ENCODE measurements around the gene PDHX.

Gene PDHX

GRCh38 chr11:34941688-34942087 lies 25.3 kb downstream of the PDHX start:
- Histone ChIP-seq H3K36me3 (ENCODE audit: insufficient read depth, low read length) (peaks cover 5% of the 10 kb centered on the region), H3K9me3 (ENCODE audit: low read length) (no peaks in the 10 kb centered on the region), H3K4me1 (ENCODE audit: insufficient read depth, low read length) (no peaks in the 10 kb centered on the region), H3K4me3 (ENCODE audit: low read length) (no peak overlapping the region), H3K27me3 (ENCODE audit: insufficient read depth, low read length) (no peaks in the 10 kb centered on the region), H2AFZ (ENCODE audit: low read depth, low read length) (no peak overlapping the region)

GRCh38 chr11:34944692-34945091 lies 28.3 kb downstream of the PDHX start:
- Histone ChIP-seq H3K4me3 (ENCODE audit: low read length) (no peak overlapping the region), H3K27me3 (ENCODE audit: insufficient read depth, low read length) (no peaks in the 10 kb centered on the region), H3K36me3 (ENCODE audit: insufficient read depth, low read length) (peaks cover 12% of the 10 kb centered on the region), H3K9me3 (ENCODE audit: low read length) (no peaks in the 10 kb centered on the region), H3K4me1 (ENCODE audit: insufficient read depth, low read length) (no peaks in the 10 kb centered on the region), H2AFZ (ENCODE audit: low read depth, low read length) (no peak overlapping the region)

GRCh38 chr11:34948696-34949095 lies 32.3 kb downstream of the PDHX start:
- Histone ChIP-seq H3K4me1 (ENCODE audit: insufficient read depth, low read length) (no peaks in the 10 kb centered on the region), H3K36me3 (ENCODE audit: insufficient read depth, low read length) (peaks cover 9% of the 10 kb centered on the region), H3K9me3 (ENCODE audit: low read length) (no peaks in the 10 kb centered on the region), H3K4me3 (ENCODE audit: low read length) (no peak overlapping the region), H3K27me3 (ENCODE audit: insufficient read depth, low read length) (no peaks in the 10 kb centered on the region), H2AFZ (ENCODE audit: low read depth, low read length) (no peak overlapping the region)

GRCh38 chr11:34953955-34954354 lies 37.5 kb downstream of the PDHX start:
- H3K4me3 ChIP-seq (ENCODE audit: low read length) = no peak overlapping the region
- H3K4me1 ChIP-seq (ENCODE audit: insufficient read depth, low read length) = no peaks in the 10 kb centered on the region
- peaks cover 7% of the 10 kb centered on the region for H3K36me3 ChIP-seq (ENCODE audit: insufficient read depth, low read length)
- H3K27me3 ChIP-seq (ENCODE audit: insufficient read depth, low read length) = no peaks in the 10 kb centered on the region
- no peak overlapping the region for H2AFZ ChIP-seq (ENCODE audit: low read depth, low read length)
- no peaks in the 10 kb centered on the region for H3K9me3 ChIP-seq (ENCODE audit: low read length)

GRCh38 chr11:34957206-34957605 lies 40.8 kb downstream of the PDHX start:
- no peaks in the 10 kb centered on the region for H3K4me1 ChIP-seq (ENCODE audit: insufficient read depth, low read length)
- H3K27me3 ChIP-seq (ENCODE audit: insufficient read depth, low read length) = no peaks in the 10 kb centered on the region
- no peak overlapping the region for H2AFZ ChIP-seq (ENCODE audit: low read depth, low read length)
- no peak overlapping the region for H3K4me3 ChIP-seq (ENCODE audit: low read length)
- H3K9me3 ChIP-seq (ENCODE audit: low read length) = no peaks in the 10 kb centered on the region
- H3K36me3 ChIP-seq (ENCODE audit: insufficient read depth, low read length) = peaks cover 23% of the 10 kb centered on the region

GRCh38 chr11:34957606-34958005 lies 41.2 kb downstream of the PDHX start:
- Histone ChIP-seq H3K9me3 (ENCODE audit: low read length) (no peaks in the 10 kb centered on the region), H2AFZ (ENCODE audit: low read depth, low read length) (no peak overlapping the region), H3K27me3 (ENCODE audit: insufficient read depth, low read length) (no peaks in the 10 kb centered on the region), H3K36me3 (ENCODE audit: insufficient read depth, low read length) (peaks cover 23% of the 10 kb centered on the region), H3K4me3 (ENCODE audit: low read length) (no peak overlapping the region), H3K4me1 (ENCODE audit: insufficient read depth, low read length) (no peaks in the 10 kb centered on the region)

DNA sequence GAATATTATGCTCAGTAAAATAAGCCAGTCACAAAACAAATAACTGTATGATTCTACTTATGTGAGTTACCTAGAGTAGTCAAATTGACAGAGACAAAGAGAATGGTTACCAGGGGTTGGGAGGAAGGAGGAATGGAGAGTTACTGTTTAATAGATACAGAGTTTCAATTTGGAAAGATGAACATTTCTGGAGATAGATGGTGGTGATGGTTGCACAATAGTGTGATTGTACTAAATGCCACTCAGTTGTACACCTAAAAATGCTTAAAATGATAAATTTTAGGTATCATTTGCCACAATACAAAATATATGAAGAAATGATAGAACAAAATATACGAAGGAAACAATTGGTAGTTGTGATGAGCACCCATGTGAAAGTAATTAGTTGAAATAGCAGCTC lies 43.4 kb downstream of the PDHX start:
- H3K4me1 ChIP-seq (ENCODE audit: insufficient read depth, low read length) = no peaks in the 10 kb centered on the region
- H3K4me3 ChIP-seq (ENCODE audit: low read length) = no peak overlapping the region
- no peak overlapping the region for H2AFZ ChIP-seq (ENCODE audit: low read depth, low read length)
- peaks cover 30% of the 10 kb centered on the region for H3K36me3 ChIP-seq (ENCODE audit: insufficient read depth, low read length)
- no peaks in the 10 kb centered on the region for H3K27me3 ChIP-seq (ENCODE audit: insufficient read depth, low read length)
- H3K9me3 ChIP-seq (ENCODE audit: low read length) = no peaks in the 10 kb centered on the region

DNA sequence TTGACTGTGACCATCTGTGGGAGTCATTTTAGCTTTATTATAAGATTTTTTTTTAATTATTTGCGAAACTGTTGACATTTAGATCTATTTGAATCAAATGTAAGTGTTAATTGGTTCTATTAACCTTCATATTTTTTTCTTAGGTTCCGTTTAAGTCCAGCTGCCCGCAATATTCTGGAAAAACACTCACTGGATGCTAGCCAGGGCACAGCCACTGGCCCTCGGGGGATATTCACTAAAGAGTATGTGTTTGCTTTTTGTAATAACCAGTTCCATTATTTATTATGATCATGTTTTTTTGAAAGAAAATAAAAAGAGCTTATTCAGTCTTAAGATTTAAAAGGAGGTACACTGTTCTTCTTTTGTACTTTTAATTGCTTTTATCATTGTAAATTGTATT lies 43.9 kb downstream of the PDHX start:
- H3K4me1 ChIP-seq (ENCODE audit: insufficient read depth, low read length) = no peaks in the 10 kb centered on the region

GRCh38 chr11:34962034-34962433 lies 45.6 kb downstream of the PDHX start:
- Histone ChIP-seq H2AFZ (ENCODE audit: low read depth, low read length) (no peak overlapping the region), H3K9me3 (ENCODE audit: low read length) (peaks cover 3% of the 10 kb centered on the region), H3K27me3 (ENCODE audit: insufficient read depth, low read length) (no peaks in the 10 kb centered on the region), H3K4me3 (ENCODE audit: low read length) (no peak overlapping the region), H3K36me3 (ENCODE audit: insufficient read depth, low read length) (peaks cover 39% of the 10 kb centered on the region), H3K4me1 (ENCODE audit: insufficient read depth, low read length) (no peaks in the 10 kb centered on the region)

More for the DNA sequence above, 43.9 kb downstream of the PDHX start:
- Histone ChIP-seq H3K4me3 (ENCODE audit: low read length) (no peak overlapping the region), H2AFZ (ENCODE audit: low read depth, low read length) (no peak overlapping the region), H3K9me3 (ENCODE audit: low read length) (peaks cover 2% of the 10 kb centered on the region), H3K36me3 (ENCODE audit: insufficient read depth, low read length) (peaks cover 34% of the 10 kb centered on the region), H3K27me3 (ENCODE audit: insufficient read depth, low read length) (no peaks in the 10 kb centered on the region)

- H3K9me3 ChIP-seq (ENCODE audit: low read length) = peaks cover 3% of the 10 kb centered on the region
- H3K4me3 ChIP-seq (ENCODE audit: low read length) = no peak overlapping the region
- H3K4me1 ChIP-seq (ENCODE audit: insufficient read depth, low read length) = no peaks in the 10 kb centered on the region
- H3K27me3 ChIP-seq (ENCODE audit: insufficient read depth, low read length) = no peaks in the 10 kb centered on the region
- peaks cover 44% of the 10 kb centered on the region for H3K36me3 ChIP-seq (ENCODE audit: insufficient read depth, low read length)
- no peak overlapping the region for H2AFZ ChIP-seq (ENCODE audit: low read depth, low read length)
These were observed 46.9 kb downstream of the PDHX start for GRCh38 chr11:34963351-34963750.

GRCh38 chr11:34964610-34965331 lies 48.4 kb downstream of the PDHX start:
- no peak overlapping the region for H2AFZ ChIP-seq (ENCODE audit: low read depth, low read length)
- peaks cover 48% of the 10 kb centered on the region for H3K36me3 ChIP-seq (ENCODE audit: insufficient read depth, low read length)
- H3K27me3 ChIP-seq (ENCODE audit: insufficient read depth, low read length) = no peaks in the 10 kb centered on the region
- H3K9me3 ChIP-seq (ENCODE audit: low read length) = peaks cover 3% of the 10 kb centered on the region
- H3K4me1 ChIP-seq (ENCODE audit: insufficient read depth, low read length) = no peaks in the 10 kb centered on the region
- no peak overlapping the region for H3K4me3 ChIP-seq (ENCODE audit: low read length)

- H3K27me3 ChIP-seq (ENCODE audit: insufficient read depth, low read length) = no peaks in the 10 kb centered on the region
- H3K9me3 ChIP-seq (ENCODE audit: low read length) = peaks cover 5% of the 10 kb centered on the region
- H3K4me3 ChIP-seq (ENCODE audit: low read length) = no peak overlapping the region
- H2AFZ ChIP-seq (ENCODE audit: low read depth, low read length) = no peak overlapping the region
- H3K36me3 ChIP-seq (ENCODE audit: insufficient read depth, low read length) = peaks cover 54% of the 10 kb centered on the region
- H3K4me1 ChIP-seq (ENCODE audit: insufficient read depth, low read length) = no peaks in the 10 kb centered on the region
These were observed 52.4 kb downstream of the PDHX start for GRCh38 chr11:34968862-34969261.

- H3K9me3 ChIP-seq (ENCODE audit: low read length) = peaks cover 5% of the 10 kb centered on the region
- no peaks in the 10 kb centered on the region for H3K4me1 ChIP-seq (ENCODE audit: insufficient read depth, low read length)
- H3K36me3 ChIP-seq (ENCODE audit: insufficient read depth, low read length) = peaks cover 56% of the 10 kb centered on the region
- H2AFZ ChIP-seq (ENCODE audit: low read depth, low read length) = no peak overlapping the region
- no peak overlapping the region for H3K4me3 ChIP-seq (ENCODE audit: low read length)
- H3K27me3 ChIP-seq (ENCODE audit: insufficient read depth, low read length) = no peaks in the 10 kb centered on the region
These were observed 53.6 kb downstream of the PDHX start for GRCh38 chr11:34970033-34970432.

DNA sequence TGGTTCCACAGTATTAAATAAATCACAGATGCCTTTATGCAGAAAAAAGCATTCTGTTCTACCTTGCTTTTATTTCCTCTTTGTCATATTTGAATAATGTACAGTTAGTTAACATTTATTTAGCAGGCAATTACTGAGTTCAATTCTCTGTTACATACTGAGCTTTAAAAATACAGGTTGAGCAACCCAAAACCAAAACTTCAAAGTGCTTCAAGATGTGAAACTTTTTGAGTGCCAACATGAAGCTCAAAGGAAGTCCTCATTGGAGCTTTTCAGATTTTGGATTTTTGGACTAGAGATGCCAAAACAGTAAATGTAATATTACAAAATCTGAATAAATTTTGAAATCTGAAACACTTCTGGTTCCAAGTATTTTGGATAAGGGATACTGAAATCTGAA lies 54.1 kb downstream of the PDHX start:
- Histone ChIP-seq H3K4me1 (ENCODE audit: insufficient read depth, low read length) (no peaks in the 10 kb centered on the region), H3K4me3 (ENCODE audit: low read length) (no peak overlapping the region), H3K9me3 (ENCODE audit: low read length) (peaks cover 3% of the 10 kb centered on the region)

More for the DNA sequence above, 54.1 kb downstream of the PDHX start:
- H3K36me3 ChIP-seq (ENCODE audit: insufficient read depth, low read length) = peaks cover 52% of the 10 kb centered on the region
- no peaks in the 10 kb centered on the region for H3K27me3 ChIP-seq (ENCODE audit: insufficient read depth, low read length)
- H2AFZ ChIP-seq (ENCODE audit: low read depth, low read length) = no peak overlapping the region

All from neuron (in vitro differentiated cells).